ENCODE measurements around the gene BTBD9. TPM values are rescaled to one million over a fixed set of nuclear protein-coding genes. Genes with fewer than 3 reads are reported as not detected.
"Not testable (repeated sequence)": the region's sequence is repeated elsewhere in the genome, so short reads cannot be mapped to it uniquely, and the experiment has no call there.

Gene BTBD9
- polyA plus RNA-seq, 3 donors: 15.1 to 17.6 (median 15.5) TPM

DNA sequence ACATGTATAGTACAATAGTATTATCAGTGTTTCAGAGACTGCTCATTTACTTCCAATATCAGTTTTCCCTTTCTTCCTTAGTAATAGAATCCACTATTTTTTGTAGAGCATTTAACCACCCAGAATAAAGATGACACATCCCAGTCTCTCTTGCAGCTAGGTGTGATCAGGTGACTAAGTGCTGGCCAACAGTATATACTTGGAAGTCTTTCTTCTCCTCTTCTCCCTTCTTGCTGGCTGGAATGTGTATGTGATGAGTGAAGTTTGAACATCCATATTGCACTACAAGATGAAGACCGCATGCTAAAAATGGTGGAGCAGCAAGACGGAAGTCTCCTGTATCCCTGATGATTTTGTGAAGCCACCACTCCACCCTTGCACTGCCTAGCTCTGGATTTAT, 14.5 kb upstream of the BTBD9 start:
- no peak for DNase-seq (ENCODE audit: extremely low read depth in 1 of 11, low read depth in 9 of 11, low spot score in 4 of 11)

DNA sequence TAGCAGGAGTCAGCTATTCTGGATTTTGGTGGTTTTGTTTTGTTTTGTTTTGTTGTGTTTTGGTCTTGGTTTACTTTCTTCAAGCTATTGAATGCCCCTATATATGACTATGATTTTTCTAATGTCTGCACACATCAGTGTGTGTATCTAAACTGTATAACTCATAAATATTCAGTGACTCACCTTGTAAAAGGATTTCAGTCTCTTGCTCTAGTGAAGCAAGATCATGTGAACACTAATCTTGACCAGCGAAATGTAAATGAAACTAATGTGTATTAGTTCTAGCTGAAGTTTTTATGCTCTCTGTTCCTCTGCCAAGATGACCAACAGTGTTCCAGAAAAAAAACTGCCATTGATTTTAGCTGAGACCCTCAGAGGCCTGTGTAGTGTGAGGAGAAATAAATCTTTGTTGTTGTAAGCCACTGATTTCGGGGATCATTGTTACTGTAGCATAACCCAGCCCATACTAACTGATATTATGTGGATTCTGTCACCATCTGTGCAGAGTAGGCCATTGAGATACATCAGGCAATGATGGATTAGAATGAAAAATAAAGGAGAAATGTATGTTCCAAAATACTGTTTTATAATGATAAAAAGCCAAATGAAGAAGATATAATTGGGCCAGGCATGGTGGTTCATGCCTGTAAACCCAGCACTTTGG, 11.5 kb upstream of the BTBD9 start:
- no peak for DNase-seq (ENCODE audit: extremely low read depth in 1 of 11, low read depth in 9 of 11, low spot score in 4 of 11)

DNA sequence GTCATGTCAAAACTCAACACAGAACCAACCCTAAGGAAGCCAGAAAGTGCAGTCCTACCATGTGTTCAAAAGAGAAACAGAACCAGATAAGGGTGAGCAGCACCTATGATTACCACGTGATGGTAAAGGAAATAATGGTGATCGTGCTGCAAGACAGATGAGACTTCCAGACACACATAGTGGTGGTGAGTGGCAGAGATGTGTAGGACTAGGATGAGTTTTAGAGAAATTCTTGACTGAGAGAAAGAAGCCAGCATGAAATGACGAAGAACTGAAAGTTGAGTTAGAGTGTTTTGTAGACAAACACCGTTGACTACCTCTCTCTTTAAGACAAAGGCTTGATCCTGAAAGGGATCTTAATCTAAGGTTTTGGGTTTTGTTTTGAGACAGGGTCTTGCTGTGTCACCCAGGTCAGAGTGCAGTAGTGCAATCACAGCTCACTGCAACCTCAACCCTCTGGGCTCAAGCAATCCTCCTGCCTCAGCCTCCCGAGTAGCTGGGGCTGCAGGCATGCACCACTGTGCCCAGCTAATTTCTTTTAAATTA, 10.6 kb upstream of the BTBD9 start:
- no peak for DNase-seq (ENCODE audit: extremely low read depth in 1 of 11, low read depth in 9 of 11, low spot score in 4 of 11)

DNA sequence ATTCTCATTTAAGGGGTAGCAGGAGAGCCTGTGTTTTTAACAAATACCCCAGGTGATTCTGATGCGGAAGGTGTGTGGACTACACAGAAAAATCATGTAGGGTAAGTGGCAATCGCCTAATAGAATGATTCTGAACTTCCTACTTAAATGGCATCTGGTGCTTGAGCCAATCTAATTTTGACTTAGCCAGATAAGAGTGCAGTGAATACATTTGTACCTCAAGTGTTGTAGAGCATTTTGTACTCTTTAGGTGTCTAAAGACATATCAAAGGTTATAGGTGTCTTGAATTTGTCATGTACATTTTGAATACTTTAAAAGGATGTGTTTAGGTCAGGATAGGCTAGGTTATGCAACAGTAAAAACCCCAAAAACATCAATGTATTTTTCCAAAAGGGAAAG, 10.0 kb upstream of the BTBD9 start:
- no peak for DNase-seq (ENCODE audit: extremely low read depth in 1 of 11, low read depth in 9 of 11, low spot score in 4 of 11)

DNA sequence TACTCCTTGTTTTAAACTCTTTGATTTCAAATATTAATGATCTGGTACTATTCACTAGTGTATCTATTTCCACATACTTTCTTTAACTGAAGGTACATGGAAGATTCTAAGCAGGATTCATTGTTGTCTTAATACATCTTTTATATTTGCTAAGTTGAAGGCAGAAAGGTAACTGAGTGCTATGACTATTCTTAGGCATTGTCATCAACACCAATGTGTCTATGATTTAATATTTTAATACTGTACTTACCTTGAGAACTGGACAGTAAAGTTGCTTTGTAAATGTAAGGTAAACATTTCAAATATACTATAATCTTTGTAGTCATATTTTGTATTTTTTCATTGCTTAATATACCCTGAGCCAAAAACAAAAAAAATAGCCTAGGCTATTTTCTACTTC, 8.9 kb upstream of the BTBD9 start:
- no peak for DNase-seq (ENCODE audit: extremely low read depth in 1 of 11, low read depth in 9 of 11, low spot score in 4 of 11)

DNA sequence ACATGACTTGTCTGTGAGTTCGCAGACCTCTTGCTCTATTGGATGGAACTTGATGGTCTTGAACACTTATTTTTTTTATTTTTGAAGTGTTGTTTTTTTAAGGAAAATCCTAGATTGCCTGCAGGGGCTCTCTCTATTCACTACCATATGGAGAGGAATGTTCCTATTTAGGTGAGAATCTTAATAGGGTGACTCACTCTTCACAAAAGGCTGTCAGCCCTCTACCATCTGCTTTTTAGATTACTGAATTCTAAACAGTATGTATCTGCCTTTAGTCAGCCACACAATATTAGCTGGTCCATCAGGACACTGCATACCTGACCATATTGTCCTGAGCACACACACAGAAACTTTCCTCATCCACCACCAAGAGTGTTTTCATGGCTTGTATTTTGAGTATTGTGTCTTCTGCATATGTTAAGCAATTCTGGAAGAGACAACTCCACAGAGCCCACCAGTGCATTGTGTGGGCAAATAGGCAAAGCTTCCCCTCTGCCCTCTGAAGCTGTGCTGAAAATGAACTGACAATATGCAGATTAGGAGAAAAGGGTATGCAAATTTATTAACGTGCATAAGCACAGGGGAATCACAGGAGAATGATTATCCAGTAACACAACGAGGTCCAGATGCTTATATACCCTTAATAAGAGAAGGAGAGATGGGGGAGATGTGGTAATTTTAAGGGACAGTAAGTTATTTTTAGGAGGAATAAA, 6.6 kb upstream of the BTBD9 start:
- DNase-seq (ENCODE audit: extremely low read depth in 1 of 11, low read depth in 9 of 11, low spot score in 4 of 11): no peak

DNA sequence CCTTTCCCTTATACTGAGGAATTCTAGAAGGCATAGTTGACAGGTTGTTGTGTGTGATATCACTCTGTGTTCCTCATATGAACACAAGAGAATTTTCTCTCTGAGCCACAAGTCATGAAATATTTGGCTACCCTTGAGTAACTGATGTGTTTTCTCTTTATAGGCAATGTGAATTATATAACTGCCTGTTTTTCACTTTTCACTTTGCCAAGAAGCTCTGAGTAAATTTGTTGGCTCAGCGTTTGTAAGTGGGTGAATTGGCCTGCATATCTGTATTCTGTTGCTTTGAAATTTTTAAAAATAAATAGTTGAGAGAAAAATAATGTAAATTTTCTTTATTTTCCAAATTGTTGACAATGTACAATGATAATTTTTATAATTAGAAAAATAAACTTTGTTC, 5.2 kb upstream of the BTBD9 start:
- DNase-seq (ENCODE audit: extremely low read depth in 1 of 11, low read depth in 9 of 11, low spot score in 4 of 11): no peak

DNA sequence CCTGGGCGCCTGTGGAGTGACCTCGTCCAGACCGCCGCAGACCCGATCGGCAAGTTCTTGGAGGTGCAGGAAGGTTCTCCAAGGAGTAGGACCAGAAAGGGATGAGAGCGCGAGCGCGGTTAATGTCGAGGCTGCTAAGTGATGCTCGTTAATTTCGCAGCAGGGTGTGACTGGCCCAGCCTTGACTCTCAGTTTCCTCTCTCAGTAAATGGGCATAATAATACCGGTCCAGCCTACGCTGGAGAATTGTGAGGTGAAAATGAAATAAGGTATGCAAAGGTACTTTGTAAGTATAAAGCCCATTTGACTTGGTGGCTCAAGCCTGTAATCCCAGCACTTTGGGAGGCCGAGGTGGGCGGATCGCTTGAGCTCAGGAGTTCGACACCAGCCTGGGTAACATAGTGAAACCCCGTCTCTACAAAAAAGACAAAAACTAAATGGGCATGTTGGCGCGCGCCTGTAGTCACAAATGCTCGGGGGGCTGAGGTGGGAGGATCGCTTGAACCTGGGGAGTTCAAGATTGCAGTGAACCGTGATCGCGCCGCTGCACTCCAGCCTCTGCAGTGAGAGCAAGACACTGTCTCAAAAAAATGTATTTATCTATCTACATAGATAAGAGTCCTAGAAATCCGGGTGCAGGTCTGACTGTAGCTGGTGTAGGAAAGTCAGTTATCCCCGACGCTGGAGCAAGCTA, 634 bp upstream of the BTBD9 start:
- DNase-seq (ENCODE audit: extremely low read depth in 1 of 11, low read depth in 9 of 11, low spot score in 4 of 11): no peak

DNA sequence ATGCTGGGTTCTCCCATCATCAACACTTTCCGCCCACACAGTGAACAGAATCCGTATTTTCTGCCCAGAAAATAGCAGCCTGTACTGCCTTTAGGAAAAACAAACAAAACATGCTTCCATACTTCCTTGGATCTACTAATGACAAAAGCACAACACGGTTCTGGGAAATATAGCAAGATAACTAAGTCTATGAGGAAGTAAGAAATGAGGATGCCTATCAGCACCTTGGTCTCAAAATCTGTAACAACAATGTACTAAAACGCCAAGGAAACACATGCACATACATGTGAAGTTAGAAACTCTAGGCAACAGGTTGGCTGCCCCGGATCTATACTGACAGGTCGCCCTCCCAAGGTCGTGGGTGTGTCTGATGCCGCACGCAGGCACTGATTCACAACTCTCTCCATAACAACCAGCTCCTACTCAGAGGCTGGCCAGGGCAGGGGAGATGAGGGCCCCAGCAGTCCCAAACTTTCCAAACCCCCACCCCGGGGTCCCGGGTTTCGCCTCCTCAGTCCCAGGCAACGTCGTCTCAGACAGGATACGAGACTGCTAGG, 710 bp downstream of the BTBD9 start:
- peak in 9 of 11 donors; percentile 9 to 41 (median 18) for DNase-seq (ENCODE audit: extremely low read depth in 1 of 11, low read depth in 9 of 11, low spot score in 4 of 11)

DNA sequence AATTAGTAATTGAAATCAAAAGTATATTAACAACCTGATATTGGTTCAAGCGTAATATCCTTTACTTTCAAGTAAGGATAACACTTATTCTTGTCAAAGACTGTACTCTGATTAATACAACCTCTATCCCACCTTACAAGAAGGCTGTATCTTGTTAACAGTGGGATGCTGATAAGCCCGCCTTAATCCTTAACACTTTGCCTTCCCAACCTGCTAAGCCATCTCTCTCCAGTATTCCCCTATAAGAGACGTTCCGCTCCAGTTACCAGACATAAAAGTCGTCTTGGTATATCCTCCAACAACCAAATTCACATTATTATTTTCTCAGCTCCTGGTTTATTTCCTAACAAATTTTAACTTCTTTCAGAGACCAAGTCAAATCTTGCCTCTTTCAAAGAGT, 2.0 kb downstream of the BTBD9 start:
- no peak for DNase-seq (ENCODE audit: extremely low read depth in 1 of 11, low read depth in 9 of 11, low spot score in 4 of 11)

DNA sequence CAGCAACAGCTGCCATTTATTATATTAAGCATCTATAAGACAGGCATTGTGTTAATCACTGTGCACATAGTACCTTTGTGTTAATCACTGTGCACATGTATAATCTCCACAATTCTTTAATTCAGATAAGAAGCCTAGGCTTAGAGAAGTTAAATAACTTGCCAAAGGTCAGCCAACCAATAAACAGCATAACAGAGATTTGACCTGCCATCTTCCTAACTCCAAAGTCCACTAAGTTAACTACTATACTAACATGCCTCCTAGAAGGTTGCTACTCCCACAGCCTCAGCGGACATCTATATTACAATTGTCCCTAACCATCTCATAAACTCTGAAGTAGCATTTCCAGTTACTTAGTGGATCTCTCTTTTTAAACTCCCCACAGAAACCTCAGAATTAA, 3.7 kb downstream of the BTBD9 start:
- no peak for DNase-seq (ENCODE audit: extremely low read depth in 1 of 11, low read depth in 9 of 11, low spot score in 4 of 11)

DNA sequence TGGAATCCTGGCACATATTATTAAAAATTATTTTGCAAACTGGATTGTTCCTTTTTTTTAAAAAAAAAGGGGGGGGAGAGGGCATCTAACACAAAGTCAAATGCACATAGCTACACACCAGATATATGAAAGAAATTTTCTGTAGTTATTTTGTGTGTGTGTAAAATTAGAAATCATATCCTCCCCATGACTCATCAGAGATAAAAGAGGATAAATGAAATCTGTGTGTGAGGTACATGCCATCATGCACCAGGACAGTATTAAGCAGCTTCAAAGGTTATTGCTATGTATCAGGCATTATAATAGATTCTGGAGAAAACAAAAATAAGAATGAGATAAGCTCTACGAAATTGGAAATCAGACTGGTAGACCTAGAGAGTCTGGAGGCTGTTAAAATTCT, 5.2 kb downstream of the BTBD9 start:
- no peak for DNase-seq (ENCODE audit: extremely low read depth in 1 of 11, low read depth in 9 of 11, low spot score in 4 of 11)

DNA sequence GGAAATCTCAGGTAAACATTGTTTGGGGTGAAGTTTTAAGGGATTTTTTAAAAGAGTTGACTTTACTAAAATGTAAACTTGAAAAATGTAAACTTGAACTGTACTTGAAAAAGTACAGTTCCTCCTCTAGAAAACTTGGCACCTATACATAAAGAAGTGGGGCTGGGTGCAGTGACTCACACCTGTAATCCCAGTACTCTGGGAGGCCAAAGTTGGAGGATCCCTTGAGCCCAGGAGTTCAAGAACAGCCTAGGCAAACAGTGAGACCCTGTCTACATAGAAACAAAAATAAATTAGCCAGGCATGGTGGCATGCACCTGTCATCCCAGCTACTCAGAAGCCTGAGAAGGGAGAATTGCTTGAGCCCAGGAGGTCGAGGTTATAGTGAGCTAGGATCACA, 7.2 kb downstream of the BTBD9 start:
- no peak for DNase-seq (ENCODE audit: extremely low read depth in 1 of 11, low read depth in 9 of 11, low spot score in 4 of 11)

DNA sequence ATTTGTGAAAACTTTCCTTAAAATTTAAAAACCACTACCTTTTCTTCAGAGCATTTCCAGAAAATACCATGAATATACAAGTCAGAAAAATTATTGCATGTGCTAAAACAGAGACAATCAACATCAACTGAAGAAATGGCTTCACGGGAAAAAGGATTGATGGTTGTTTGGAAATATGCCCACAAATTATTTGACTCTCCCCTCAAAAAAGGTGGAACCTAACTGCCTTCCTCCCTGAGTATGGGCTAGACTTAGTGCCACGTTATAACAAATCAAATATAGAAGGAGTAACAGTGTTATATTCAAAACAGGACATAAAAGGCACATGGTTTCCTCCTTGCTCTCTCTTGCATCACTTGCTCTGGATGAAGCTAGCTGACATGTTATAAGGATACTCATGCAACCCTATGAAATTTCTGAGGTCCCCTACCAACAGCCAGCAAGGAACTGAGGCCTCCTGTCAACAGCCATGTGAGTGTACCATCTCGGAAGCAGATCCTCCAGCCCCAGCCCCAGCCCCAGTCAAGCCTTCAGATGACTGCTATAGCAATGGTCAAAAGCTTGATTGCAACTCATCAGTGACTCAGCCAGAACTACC, 8.4 kb downstream of the BTBD9 start:
- DNase-seq (ENCODE audit: extremely low read depth in 1 of 11, low read depth in 9 of 11, low spot score in 4 of 11): no peak

DNA sequence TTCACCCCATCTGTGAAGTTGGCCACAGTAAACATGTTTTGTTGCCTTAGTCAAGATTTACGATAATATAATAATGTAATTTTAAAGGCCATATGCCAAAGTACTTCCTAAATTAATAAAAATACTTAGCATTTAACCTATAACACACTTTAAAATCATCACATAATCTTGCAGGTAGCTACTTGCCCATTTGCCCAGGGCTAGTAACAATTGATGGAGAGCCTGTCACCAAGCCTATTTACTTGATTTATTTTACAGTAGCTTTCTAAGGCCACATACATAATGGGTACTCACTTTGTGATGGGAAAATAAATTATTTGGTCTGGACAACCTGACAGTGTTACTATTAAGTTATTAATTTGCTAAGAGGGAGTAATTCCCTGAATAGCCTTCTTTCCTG, 14.5 kb downstream of the BTBD9 start:
- no peak for DNase-seq (ENCODE audit: extremely low read depth in 1 of 11, low read depth in 9 of 11, low spot score in 4 of 11)

DNA sequence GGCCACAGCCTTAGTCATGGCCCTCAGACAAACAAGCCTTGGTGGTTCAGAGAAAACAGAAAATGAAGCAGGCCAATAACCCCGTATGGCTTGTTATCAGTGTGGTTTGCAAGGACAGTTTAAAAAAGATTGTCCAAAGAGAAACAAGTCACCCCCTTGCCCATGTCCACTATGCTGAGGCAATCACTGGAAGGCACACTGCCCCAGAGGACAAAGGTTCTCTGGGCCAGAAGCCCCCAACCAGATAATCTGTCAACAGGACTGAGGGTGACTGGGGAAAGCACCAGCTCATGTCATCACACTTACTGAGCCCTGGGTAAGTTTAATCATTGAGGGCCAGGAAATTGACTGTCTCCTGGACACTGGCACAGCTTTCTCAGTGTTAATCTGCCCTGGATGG, 20.4 kb downstream of the BTBD9 start:
- not testable (repeated sequence) for DNase-seq (ENCODE audit: extremely low read depth in 1 of 11, low read depth in 9 of 11, low spot score in 4 of 11)

DNA sequence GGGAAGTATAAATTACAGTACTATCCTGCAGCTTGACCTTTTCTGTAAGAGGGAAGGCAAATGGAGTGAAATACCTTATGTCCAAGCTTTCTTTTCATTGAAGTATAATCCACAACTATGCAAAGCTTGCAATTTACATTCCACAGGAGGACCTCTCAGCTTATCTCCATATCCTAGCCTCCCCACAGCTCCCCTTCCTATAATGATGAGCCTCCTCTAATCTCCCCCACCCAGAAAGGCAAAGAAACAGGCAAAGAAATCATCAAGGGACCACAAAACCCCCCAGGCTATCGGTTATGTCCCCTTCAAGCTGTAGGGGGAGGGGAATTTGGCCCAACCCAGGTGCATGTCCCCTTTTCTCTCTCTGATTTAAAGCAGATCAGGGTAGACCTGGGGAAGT, 21.4 kb downstream of the BTBD9 start:
- not testable (repeated sequence) for DNase-seq (ENCODE audit: extremely low read depth in 1 of 11, low read depth in 9 of 11, low spot score in 4 of 11)

DNA sequence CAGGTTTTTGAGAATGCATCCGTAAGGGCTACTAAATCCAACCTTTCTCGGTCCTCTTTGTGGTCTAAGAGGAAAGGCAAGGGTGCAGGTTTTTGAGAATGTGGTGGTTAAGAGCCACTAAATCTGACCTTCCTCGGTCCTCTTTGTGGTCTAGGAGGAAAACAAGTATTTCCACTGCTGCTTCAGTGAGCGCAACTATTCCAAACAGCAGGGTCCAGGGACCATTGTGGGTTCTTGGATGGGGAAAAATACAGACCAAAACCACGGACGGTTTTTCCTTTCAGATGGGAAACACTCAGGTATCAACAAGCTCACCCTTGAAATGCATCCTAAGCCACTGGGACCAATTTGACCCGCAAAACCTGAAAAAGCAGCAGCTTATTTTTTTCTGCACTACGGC, 21.9 kb downstream of the BTBD9 start:
- no peak for DNase-seq (ENCODE audit: extremely low read depth in 1 of 11, low read depth in 9 of 11, low spot score in 4 of 11)

DNA sequence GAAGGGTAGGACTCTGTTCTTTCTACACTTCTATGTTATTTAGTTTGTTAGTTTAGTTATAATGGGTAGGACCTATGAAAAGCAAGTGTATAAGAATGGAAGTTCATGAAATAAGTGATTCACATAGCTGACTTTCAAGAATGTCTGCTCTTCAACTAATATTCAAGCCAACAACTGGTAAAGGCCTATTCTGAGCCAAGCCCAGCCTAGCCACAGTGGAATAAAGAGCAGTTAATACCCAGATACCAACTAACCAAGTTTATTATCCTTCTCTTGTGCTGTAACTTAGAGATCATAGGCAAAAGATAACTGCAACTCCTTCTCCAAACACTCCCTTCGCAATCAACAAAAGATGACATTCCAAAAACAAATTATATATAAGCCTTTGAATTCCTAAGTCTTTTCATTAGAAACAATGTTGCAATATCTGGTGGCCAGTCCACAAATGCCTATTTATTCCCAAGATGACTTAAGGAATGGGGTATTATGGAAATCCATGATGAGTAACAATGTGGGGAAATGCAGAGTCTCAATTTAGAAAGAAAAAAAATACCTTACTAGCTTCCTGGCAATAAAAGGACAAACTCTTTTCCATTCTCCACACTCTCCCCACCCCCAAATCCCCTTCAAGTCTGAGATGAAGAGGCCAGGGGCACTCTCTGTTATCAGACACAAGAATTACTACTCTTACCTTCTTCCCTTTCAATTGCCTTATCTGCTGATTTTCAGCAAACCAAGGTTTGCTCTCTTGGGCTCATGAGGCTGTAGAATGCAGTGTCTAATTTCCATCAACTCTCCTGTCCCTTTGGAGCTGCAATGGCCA, 27.4 kb downstream of the BTBD9 start:
- no peak for DNase-seq (ENCODE audit: extremely low read depth in 1 of 11, low read depth in 9 of 11, low spot score in 4 of 11)
